ENCODE data around the gene PCDHGA4. TPM values are rescaled to one million over a fixed set of nuclear protein-coding genes. Genes with fewer than 3 reads are reported as not detected.

Gene PCDHGA4
- total and polyA plus RNA-seq, 2 donors from 2014 or later, result 0.13 to 3.9 TPM

- Histone ChIP-seq H3K9ac (ENCODE audit: low read length in 3 of 3) (no peak overlapping the region), H3K27me3 (ENCODE audit: control insufficient read depth, insufficient read depth, low read length) (no peaks in the 10 kb centered on the region), H3K4me1 (ENCODE audit: control insufficient read depth in 2 of 3, insufficient read depth in 2 of 3, low read depth in 1 of 3, low read length in 3 of 3) (no peaks in the 10 kb centered on the region), H3K4me3 (ENCODE audit: low read length in 3 of 3) (no peak overlapping the region), H3K27ac (ENCODE audit: low read depth in 2 of 2, low read length in 2 of 2) (no peak overlapping the region), H3K36me3 (ENCODE audit: control insufficient read depth in 2 of 3, insufficient read depth in 3 of 3, low read length in 3 of 3) (no peaks in the 10 kb centered on the region), H3K9me3 (ENCODE audit: control insufficient read depth in 2 of 3, insufficient read depth in 1 of 3, low read length in 3 of 3) (peaks cover 2 to 59% (median 25%) of the 10 kb centered on the region in 3 donors)
- TF ChIP-seq CTCF (IDR thresholded peaks at IDR 0.05; ENCODE audit: borderline replicate concordance, extremely low read depth, insufficient read depth), result no peak
- intact Hi-C loops (cut with DNase I), result no loop called here
- DNase-seq (no peak), FAIRE-seq (no peak)
Observed at GRCh38 chr5:141342773-141343172, 12.0 kb upstream of the PCDHGA4 start.

GRCh38 chr5:141343242-141343952 is 11.4 kb upstream of the PCDHGA4 start, which contains the start of gene PCDHGA3:
Gene PCDHGA3 (plus strand): TSS chr5:141343829. CDS start chr5:141344034, 205 bp downstream.
- DNase-seq (peak in 2 of 5 donors; percentile 19 to 28), FAIRE-seq (no peak)
- Histone ChIP-seq H3K4me1 (ENCODE audit: control insufficient read depth in 2 of 3, insufficient read depth in 2 of 3, low read depth in 1 of 3, low read length in 3 of 3) (no peaks in the 10 kb centered on the region), H3K27me3 (ENCODE audit: control insufficient read depth, insufficient read depth, low read length) (no peaks in the 10 kb centered on the region), H3K9ac (ENCODE audit: low read length in 3 of 3) (no peak within 1 kb of the TSS), H3K4me3 (ENCODE audit: low read length in 3 of 3) (peak within 1 kb of the TSS in 2 of 3 donors; percentile 40 to 41), H3K9me3 (ENCODE audit: control insufficient read depth in 2 of 3, insufficient read depth in 1 of 3, low read length in 3 of 3) (peaks cover 2 to 53% (median 19%) of the 10 kb centered on the region in 3 donors), H3K36me3 (ENCODE audit: control insufficient read depth in 2 of 3, insufficient read depth in 3 of 3, low read length in 3 of 3) (no peaks in the 10 kb centered on the region), H3K27ac (ENCODE audit: low read depth in 2 of 2, low read length in 2 of 2) (no peak within 1 kb of the TSS)
- intact Hi-C loops (cut with DNase I), result no loop called here
- TF ChIP-seq CTCF (IDR thresholded peaks at IDR 0.05; ENCODE audit: borderline replicate concordance, extremely low read depth, insufficient read depth), result no peak

- H3K4me3 ChIP-seq (ENCODE audit: low read length in 3 of 3), result peak overlapping the region in 2 of 3 donors; percentile 40 to 41
- no peak for FAIRE-seq
Observed at GRCh38 chr5:141343953-141344463, 10.8 kb upstream of the PCDHGA4 start.

More at GRCh38 chr5:141343953-141344463, 10.8 kb upstream of the PCDHGA4 start:
- no peak for DNase-seq
- H3K9ac ChIP-seq (ENCODE audit: low read length in 3 of 3), result no peak overlapping the region
- intact Hi-C loops (cut with DNase I), result no loop called here
- TF ChIP-seq CTCF (IDR thresholded peaks at IDR 0.05; ENCODE audit: borderline replicate concordance, extremely low read depth, insufficient read depth), result no peak
- no peak overlapping the region for H3K27ac ChIP-seq (ENCODE audit: low read depth in 2 of 2, low read length in 2 of 2)
- peaks cover 2 to 52% (median 16%) of the 10 kb centered on the region in 3 donors for H3K9me3 ChIP-seq (ENCODE audit: control insufficient read depth in 2 of 3, insufficient read depth in 1 of 3, low read length in 3 of 3)
- no peaks in the 10 kb centered on the region for H3K36me3 ChIP-seq (ENCODE audit: control insufficient read depth in 2 of 3, insufficient read depth in 3 of 3, low read length in 3 of 3)
- no peaks in the 10 kb centered on the region for H3K27me3 ChIP-seq (ENCODE audit: control insufficient read depth, insufficient read depth, low read length)
- H3K4me1 ChIP-seq (ENCODE audit: control insufficient read depth in 2 of 3, insufficient read depth in 2 of 3, low read depth in 1 of 3, low read length in 3 of 3), result no peaks in the 10 kb centered on the region

All from kidney (tissue), 14 donors.